ENCODE results near the gene TMEM82. TPM values are rescaled to one million over a fixed set of nuclear protein-coding genes. Genes with fewer than 3 reads are reported as not detected.

The TMEM82 gene
- total and polyA plus RNA-seq, 2 experiments from 2014 or later = 0.51 TPM; not detected in 1

DNA sequence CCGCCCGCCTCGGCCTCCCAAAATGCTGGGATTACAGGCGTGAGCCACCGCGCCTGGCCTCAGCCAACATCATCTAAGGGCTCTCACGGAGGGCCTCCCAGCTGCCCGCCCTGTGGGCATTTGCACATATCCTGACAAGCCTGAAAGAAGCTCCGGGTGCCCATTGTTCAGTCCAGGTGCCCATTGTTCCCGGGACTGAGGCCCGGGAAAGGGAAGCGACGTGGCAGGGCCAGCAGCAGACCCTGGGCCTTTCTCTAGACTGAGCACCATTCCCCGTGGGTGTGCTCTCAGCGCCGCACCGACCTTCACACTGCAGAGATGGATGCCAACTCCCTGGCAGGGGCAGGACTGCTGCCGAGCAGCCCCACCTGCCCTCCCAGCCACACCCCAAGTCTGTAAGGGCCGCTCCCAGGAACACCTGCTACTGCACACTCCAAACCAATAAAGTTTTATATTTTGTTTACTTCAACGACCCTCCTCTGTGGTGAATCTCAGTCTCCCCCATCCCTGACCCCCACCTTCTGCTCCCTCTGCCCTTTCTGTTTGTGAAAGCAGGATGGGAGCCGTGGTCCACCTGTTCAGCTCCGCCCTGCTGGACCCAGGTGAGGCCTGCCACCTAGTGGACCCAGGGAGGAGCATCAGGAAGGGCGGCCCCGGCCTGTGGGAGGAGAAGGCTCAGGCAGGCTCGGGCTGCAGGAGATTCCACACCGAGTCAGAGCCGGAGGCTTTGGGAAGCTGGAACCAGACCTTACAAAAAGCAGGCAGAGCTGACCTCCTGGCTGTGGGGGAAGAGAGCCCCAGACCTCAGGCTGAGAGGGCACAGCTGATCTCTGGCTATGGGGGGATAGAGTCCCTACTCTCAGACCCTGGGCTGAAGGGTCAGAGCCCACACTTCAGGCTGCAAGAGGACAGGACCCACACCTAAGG is 1.1 kb upstream of the TMEM82 start:
- Histone ChIP-seq H3K4me1 (ENCODE audit: low read depth) (no peaks in the 10 kb centered on the region), H3K27me3 (no peaks in the 10 kb centered on the region), H3K9me3 (ENCODE audit: low read depth) (no peaks in the 10 kb centered on the region), H3K36me3 (no peaks in the 10 kb centered on the region), H3K27ac (no peak overlapping the region), H3K4me3 (no peak overlapping the region)
- TF ChIP-seq, protein P1, sequence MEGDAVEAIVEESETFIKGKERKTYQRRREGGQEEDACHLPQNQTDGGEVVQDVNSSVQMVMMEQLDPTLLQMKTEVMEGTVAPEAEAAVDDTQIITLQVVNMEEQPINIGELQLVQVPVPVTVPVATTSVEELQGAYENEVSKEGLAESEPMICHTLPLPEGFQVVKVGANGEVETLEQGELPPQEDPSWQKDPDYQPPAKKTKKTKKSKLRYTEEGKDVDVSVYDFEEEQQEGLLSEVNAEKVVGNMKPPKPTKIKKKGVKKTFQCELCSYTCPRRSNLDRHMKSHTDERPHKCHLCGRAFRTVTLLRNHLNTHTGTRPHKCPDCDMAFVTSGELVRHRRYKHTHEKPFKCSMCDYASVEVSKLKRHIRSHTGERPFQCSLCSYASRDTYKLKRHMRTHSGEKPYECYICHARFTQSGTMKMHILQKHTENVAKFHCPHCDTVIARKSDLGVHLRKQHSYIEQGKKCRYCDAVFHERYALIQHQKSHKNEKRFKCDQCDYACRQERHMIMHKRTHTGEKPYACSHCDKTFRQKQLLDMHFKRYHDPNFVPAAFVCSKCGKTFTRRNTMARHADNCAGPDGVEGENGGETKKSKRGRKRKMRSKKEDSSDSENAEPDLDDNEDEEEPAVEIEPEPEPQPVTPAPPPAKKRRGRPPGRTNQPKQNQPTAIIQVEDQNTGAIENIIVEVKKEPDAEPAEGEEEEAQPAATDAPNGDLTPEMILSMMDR (IDR thresholded peaks at IDR 0.05; ENCODE audit: low read depth, low read length) = peak; percentile 83
- DNase-seq (ENCODE audit: low read depth in 1 of 2, low spot score in 1 of 2) = peak; percentile 80 to 88

DNA sequence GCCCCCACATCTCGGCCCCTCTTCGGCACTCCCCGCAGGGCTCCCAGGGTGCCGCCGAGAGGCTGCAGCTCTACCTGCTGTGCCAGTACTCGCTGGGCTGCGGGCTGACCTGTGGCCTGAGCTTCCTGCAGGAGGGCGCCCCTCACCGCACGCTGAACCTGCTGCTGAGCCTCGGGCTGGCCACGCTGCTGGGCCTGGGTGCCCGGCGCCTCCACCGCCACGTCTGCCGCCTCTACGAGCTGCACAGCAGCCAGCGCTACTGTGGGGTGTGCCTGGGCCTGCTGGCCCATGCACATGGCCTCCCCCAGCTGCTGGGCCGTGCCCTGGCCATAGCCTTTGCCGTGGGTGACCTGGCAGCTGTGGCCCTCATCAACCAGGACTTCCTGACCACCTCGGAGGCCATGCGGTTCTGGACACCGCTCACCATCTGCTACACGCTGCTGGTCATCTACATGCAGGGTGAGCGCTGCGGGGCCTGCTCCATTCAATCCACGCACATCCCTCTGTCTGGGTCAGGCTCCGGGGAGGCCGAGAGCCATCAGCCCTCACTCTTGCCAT is 1.9 kb downstream of the TMEM82 start:
- Histone ChIP-seq H3K27me3 (no peaks in the 10 kb centered on the region), H3K4me1 (ENCODE audit: low read depth) (peaks cover 12% of the 10 kb centered on the region), H3K9me3 (ENCODE audit: low read depth) (no peaks in the 10 kb centered on the region), H3K36me3 (no peaks in the 10 kb centered on the region), H3K4me3 (no peak overlapping the region), H3K27ac (no peak overlapping the region)
- TF ChIP-seq, protein P1 (IDR thresholded peaks at IDR 0.05; ENCODE audit: low read depth, low read length) = no peak
- DNase-seq (ENCODE audit: low read depth in 1 of 2, low spot score in 1 of 2) = no peak

DNA sequence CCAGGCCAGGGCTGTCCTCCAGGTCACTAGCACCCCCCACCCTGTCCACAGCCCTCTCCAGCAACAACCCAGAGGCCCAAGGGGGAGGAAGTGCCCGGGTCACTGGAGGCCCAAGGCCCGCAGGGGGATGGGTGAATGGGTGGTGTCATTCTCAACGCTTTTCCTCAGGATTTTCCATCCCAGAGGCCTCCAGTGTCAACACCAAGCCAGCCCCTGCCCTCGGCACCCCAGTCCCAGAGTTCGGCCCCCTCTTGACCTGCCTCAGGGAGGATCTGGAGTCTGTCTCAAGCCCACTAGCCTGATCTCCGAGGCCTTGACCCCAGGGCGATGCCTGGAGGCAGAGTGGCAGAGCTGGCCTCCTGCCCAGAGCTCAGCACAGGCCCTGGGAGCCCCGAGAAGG is 5.1 kb downstream of the TMEM82 start:
- no peaks in the 10 kb centered on the region for H3K36me3 ChIP-seq
- no peak overlapping the region for H3K4me3 ChIP-seq
- H3K9me3 ChIP-seq (ENCODE audit: low read depth) = no peaks in the 10 kb centered on the region
- H3K27ac ChIP-seq = peak overlapping the region; percentile 78
- H3K27me3 ChIP-seq = no peaks in the 10 kb centered on the region
- TF ChIP-seq, protein P1 (IDR thresholded peaks at IDR 0.05; ENCODE audit: low read depth, low read length) = no peak
- peak in 1 of 2 donors; percentile 75 for DNase-seq (ENCODE audit: low read depth in 1 of 2, low spot score in 1 of 2)
- peaks cover 12% of the 10 kb centered on the region for H3K4me1 ChIP-seq (ENCODE audit: low read depth)

DNA sequence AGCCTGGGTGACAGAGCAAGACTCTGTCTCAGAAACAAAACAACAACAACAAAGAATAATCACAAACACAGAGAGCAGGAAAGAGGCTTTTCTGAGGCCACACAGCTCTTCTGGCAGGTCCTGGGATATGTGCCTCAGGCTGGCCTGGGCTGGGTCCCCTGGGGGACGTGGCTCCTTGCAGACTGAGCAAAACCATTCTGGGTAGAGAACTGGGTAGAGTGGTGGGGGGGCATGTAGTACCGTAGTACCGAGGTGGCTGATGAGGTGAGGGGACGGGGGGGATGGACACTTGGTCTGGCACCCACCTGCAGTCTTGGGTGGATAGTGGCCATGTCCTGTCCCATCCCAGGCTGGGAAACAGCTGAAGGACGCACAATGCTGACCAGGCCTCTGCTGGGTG is 6.0 kb downstream of the TMEM82 start:
- peaks cover 12% of the 10 kb centered on the region for H3K4me1 ChIP-seq (ENCODE audit: low read depth)
- no peak for DNase-seq (ENCODE audit: low read depth in 1 of 2, low spot score in 1 of 2)
- H3K27me3 ChIP-seq = no peaks in the 10 kb centered on the region
- TF ChIP-seq, protein P1 (IDR thresholded peaks at IDR 0.05; ENCODE audit: low read depth, low read length) = no peak
- no peak overlapping the region for H3K4me3 ChIP-seq
- H3K36me3 ChIP-seq = no peaks in the 10 kb centered on the region
- no peaks in the 10 kb centered on the region for H3K9me3 ChIP-seq (ENCODE audit: low read depth)
- peak overlapping the region; percentile 78 for H3K27ac ChIP-seq

DNA sequence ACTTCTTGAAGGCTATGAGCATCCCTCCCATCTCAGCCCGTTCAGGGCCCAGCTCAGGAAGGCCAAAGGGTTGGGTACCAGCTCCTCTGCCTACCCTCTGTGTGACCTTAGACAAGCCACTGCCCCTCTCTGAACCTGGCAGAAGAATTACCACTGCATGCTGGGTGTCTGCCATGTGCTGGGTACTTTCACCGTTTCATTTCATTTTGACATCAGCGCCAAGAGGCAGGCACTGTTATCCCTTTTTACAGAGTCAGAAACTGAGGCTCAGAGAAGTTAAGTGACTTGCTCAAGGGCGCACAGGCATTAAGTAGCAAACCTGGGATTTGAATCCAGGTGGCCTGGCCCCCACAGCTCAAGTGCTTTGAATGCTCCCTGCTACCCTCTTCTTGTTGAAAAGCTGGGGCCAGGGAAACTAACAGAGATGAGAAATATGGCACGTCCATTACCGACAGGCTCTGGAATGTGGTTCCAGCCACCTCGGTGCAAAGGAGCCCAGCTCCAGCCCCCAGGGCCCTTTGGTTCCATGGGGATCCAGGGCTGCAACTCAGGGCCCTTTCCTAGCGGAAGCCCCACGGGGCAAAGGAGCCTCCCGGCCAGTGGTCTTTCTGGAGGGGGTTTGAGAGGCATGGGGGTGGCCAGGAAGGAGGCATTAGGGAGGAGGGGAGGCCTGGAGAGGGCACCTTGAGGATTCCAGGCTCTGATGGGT is 6.5 kb downstream of the TMEM82 start:
- H3K27ac ChIP-seq = no peak overlapping the region
- H3K9me3 ChIP-seq (ENCODE audit: low read depth) = no peaks in the 10 kb centered on the region
- TF ChIP-seq, protein P1 (IDR thresholded peaks at IDR 0.05; ENCODE audit: low read depth, low read length) = no peak
- H3K27me3 ChIP-seq = no peaks in the 10 kb centered on the region
- DNase-seq (ENCODE audit: low read depth in 1 of 2, low spot score in 1 of 2) = no peak
- H3K4me1 ChIP-seq (ENCODE audit: low read depth) = peaks cover 12% of the 10 kb centered on the region
- H3K36me3 ChIP-seq = no peaks in the 10 kb centered on the region
- no peak overlapping the region for H3K4me3 ChIP-seq

Measured in cardiac muscle cell (in vitro differentiated cells and primary cell).